ENCODE data around the gene ADISSP. TPM values are rescaled to one million over a fixed set of nuclear protein-coding genes. Genes with fewer than 3 reads are reported as not detected.

Gene ADISSP
- polyA plus RNA-seq, 3 donors, result 59.6 to 78.5 (median 68.5) TPM

DNA sequence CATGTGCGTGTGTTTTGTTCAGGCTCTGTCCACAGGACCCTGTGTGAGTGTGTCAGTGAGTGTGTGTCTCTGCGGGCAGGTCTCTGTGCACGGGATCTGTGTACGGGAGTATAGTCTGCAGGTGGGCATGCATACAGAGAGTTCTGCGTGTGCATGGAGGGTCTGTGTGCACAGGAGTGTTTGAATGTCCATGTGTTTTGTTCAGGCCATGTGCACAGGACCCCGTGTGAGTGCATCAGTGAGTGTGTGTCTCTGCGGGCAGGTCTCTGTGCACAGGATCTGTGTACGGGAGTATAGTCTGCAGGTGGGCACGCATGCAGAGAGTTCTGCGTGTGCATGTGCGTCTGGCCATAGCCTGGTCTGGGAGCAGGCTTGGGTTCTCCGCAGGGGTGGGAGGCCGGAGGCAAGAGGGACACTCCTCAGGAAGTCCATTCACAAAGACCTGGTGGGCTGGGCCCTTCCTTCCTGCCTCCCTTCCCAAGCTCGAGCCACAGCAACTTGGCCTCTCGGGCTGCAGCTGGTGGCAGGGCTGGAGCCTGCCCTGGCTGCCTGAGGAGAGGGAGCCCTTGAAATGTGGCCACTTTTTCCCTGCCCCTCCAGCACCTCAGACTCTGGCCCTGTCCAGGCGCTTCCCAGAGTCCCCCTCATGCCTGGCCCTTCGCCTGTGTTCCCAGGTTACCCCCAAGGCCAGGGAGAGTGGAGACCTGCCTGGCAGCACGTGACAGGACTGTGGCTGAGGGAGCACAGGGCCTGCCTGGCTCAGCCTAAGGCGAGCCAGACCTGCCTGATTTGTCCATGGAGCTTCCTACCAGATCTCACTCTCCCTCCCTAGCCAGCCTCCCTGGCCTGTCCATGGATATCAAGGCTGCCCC lies 28.3 kb downstream of the ADISSP start:
- no peak overlapping the region for H3K4me2 ChIP-seq (replicated peaks; ENCODE audit: extremely low read depth, low read length, poor library complexity, severe bottlenecking)
- no peak for DNase-seq
- Mint-ChIP-seq H3K36me3 (no peaks in the 10 kb centered on the region), H3K27ac (no peak overlapping the region), H3K27me3 (ENCODE audit: low read depth in 3 of 3) (peaks cover 6 to 15% (median 8%) of the 10 kb centered on the region in 3 donors), H3K4me3 (no peak overlapping the region), H3K4me1 (peaks cover 1% of the 10 kb centered on the region), H3K9me3 (no peaks in the 10 kb centered on the region)
- WGBS (ENCODE audit: insufficient coverage), result 93% methylated on average over 18 of the region's 19 CpGs
- no peaks in the 10 kb centered on the region for H3K9me3 ChIP-seq (replicated peaks in 1 of 2; ENCODE audit: control insufficient read depth in 1 of 2, insufficient read depth in 1 of 2, low read length in 2 of 2)
- no peak overlapping the region for H2AFZ ChIP-seq (ENCODE audit: insufficient read depth, low read depth, low read length, poor library complexity, severe bottlenecking)
- no peaks in the 10 kb centered on the region for H3K36me3 ChIP-seq (replicated peaks in 1 of 2; ENCODE audit: control insufficient read depth in 1 of 2, insufficient read depth in 2 of 2, low read length in 2 of 2)
- no peak overlapping the region for H3K27ac ChIP-seq (ENCODE audit: low read depth in 1 of 2, low read length in 2 of 2)
- TF ChIP-seq, protein P1, sequence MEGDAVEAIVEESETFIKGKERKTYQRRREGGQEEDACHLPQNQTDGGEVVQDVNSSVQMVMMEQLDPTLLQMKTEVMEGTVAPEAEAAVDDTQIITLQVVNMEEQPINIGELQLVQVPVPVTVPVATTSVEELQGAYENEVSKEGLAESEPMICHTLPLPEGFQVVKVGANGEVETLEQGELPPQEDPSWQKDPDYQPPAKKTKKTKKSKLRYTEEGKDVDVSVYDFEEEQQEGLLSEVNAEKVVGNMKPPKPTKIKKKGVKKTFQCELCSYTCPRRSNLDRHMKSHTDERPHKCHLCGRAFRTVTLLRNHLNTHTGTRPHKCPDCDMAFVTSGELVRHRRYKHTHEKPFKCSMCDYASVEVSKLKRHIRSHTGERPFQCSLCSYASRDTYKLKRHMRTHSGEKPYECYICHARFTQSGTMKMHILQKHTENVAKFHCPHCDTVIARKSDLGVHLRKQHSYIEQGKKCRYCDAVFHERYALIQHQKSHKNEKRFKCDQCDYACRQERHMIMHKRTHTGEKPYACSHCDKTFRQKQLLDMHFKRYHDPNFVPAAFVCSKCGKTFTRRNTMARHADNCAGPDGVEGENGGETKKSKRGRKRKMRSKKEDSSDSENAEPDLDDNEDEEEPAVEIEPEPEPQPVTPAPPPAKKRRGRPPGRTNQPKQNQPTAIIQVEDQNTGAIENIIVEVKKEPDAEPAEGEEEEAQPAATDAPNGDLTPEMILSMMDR (IDR thresholded peaks at IDR 0.05), result no peak
- peaks cover 0 to 1% of the 10 kb centered on the region in 2 donors for H3K4me1 ChIP-seq (ENCODE audit: control insufficient read depth in 1 of 2, insufficient read depth in 2 of 2, low read length in 2 of 2)
- no peaks in the 10 kb centered on the region for H3K27me3 ChIP-seq (ENCODE audit: control insufficient read depth in 2 of 2, insufficient read depth in 2 of 2, low read length in 2 of 2)
- no peaks in the 10 kb centered on the region for H4K20me1 ChIP-seq (ENCODE audit: insufficient read depth, low read length)
- no peak overlapping the region for H3K4me3 ChIP-seq (replicated peaks in 1 of 3; ENCODE audit: low read depth in 2 of 3, low read length in 3 of 3)
- no peak overlapping the region for H3K9ac ChIP-seq (ENCODE audit: insufficient read depth, low read length, poor library complexity, severe bottlenecking)
- no peaks in the 10 kb centered on the region for H3K79me2 ChIP-seq (ENCODE audit: insufficient read depth, low read length)
- intact Hi-C loops (cut with micrococcal nuclease), result no loop called here

DNA sequence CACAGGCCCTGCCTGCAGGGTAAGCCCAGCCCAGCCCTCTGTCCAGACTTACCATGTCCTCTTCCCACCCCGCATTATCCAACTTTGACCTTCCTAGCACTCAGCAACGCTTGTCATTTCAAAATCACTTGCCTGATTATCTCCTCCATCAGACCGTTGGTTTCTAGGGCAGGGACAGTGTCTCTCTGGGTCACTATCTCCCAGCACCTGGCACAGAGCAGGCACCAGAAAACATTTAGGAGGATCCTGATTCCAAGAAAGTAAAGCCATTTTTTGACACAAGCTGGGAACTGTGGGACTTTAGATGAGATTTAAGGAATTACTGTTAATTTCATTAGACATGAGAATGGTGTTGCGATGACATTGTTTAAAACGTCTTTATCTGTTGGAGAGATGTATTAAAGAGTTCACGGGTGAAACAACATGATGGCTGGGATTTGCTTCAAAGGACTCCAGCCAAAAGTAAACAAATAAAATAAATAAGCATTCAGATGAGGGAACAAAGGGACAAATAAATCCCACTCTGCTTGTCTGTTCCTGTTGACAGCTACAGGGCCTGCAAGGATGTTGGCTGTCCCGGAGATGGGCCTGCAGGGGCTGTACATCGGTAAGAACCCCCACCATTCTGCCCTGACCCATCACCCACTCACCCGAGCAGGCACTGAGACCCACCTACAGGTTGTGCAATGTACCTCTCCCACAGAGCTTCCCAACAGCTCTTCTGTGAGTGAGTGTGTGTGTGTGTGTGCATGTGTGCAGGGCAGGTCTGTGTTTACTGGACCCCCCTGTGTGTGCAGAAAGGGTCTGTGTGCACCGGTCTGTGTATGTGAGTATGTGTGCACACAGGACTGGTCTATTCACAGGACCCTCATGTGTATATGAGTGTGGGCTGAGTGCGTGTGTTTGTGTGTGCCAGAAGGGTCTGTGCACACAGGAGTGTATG lies 29.2 kb downstream of the ADISSP start:
- Histone ChIP-seq H3K9me3 (replicated peaks in 1 of 2; ENCODE audit: control insufficient read depth in 1 of 2, insufficient read depth in 1 of 2, low read length in 2 of 2) (no peaks in the 10 kb centered on the region), H3K9ac (ENCODE audit: insufficient read depth, low read length, poor library complexity, severe bottlenecking) (no peak overlapping the region), H3K4me2 (replicated peaks; ENCODE audit: extremely low read depth, low read length, poor library complexity, severe bottlenecking) (no peak overlapping the region), H4K20me1 (ENCODE audit: insufficient read depth, low read length) (no peaks in the 10 kb centered on the region), H3K79me2 (ENCODE audit: insufficient read depth, low read length) (no peaks in the 10 kb centered on the region), H2AFZ (ENCODE audit: insufficient read depth, low read depth, low read length, poor library complexity, severe bottlenecking) (no peak overlapping the region), H3K36me3 (replicated peaks in 1 of 2; ENCODE audit: control insufficient read depth in 1 of 2, insufficient read depth in 2 of 2, low read length in 2 of 2) (no peaks in the 10 kb centered on the region), H3K27ac (ENCODE audit: low read depth in 1 of 2, low read length in 2 of 2) (no peak overlapping the region), H3K27me3 (ENCODE audit: control insufficient read depth in 2 of 2, insufficient read depth in 2 of 2, low read length in 2 of 2) (peaks cover 0 to 3% of the 10 kb centered on the region in 2 donors), H3K4me3 (replicated peaks in 1 of 3; ENCODE audit: low read depth in 2 of 3, low read length in 3 of 3) (no peak overlapping the region), H3K4me1 (ENCODE audit: control insufficient read depth in 1 of 2, insufficient read depth in 2 of 2, low read length in 2 of 2) (no peaks in the 10 kb centered on the region)
- peaks cover 11 to 16% (median 15%) of the 10 kb centered on the region in 3 donors for H3K27me3 Mint-ChIP-seq (ENCODE audit: low read depth in 3 of 3)
- no peak overlapping the region for H3K4me3 Mint-ChIP-seq
- no peak for DNase-seq
- H3K36me3 Mint-ChIP-seq, result no peaks in the 10 kb centered on the region
- H3K9me3 Mint-ChIP-seq, result peaks cover 0 to under 1% (median 0%) of the 10 kb centered on the region in 7 donors
- H3K27ac Mint-ChIP-seq, result no peak overlapping the region
- WGBS (ENCODE audit: insufficient coverage), result 88% methylated on average over 7 of the region's 11 CpGs
- intact Hi-C loops (cut with micrococcal nuclease), result no loop called here
- TF ChIP-seq, protein P1 (IDR thresholded peaks at IDR 0.05), result no peak
- peaks cover 2% of the 10 kb centered on the region for H3K4me1 Mint-ChIP-seq

Data from CD14-positive monocyte (primary cell).